Right lung (tissue), 5 donors: Measurements from ENCODE around the gene XRCC3. TPM values are rescaled to one million over a fixed set of nuclear protein-coding genes. Genes with fewer than 3 reads are reported as not detected.
"Not testable (repeated sequence)": the region's sequence is repeated elsewhere in the genome, so short reads cannot be mapped to it uniquely, and the experiment has no call there.

Experiments used
- DNase-seq, 2 donors: peaks; one replicate each; pipeline ENCODE4 v3.0.0-alpha.2; 2013
- polyA plus RNA-seq, 5 donors: library from polyadenylated mRNA; unstranded; fragments of 120-200 nt; gene quantifications; one replicate each; pipeline versions ENCODE4 v1.2.1 to v1.2.3, GENCODE V29; 2013; ENCODE audit warnings: inconsistent platforms in 1 of 5, low replicate concordance in 1 of 5; ENCODE audit not compliant: insufficient read length in 5 of 5, insufficient read depth in 1 of 5

Gene XRCC3
- polyA plus RNA-seq, 5 donors: 16.5 to 26.7 (median 21.3) TPM

DNA sequence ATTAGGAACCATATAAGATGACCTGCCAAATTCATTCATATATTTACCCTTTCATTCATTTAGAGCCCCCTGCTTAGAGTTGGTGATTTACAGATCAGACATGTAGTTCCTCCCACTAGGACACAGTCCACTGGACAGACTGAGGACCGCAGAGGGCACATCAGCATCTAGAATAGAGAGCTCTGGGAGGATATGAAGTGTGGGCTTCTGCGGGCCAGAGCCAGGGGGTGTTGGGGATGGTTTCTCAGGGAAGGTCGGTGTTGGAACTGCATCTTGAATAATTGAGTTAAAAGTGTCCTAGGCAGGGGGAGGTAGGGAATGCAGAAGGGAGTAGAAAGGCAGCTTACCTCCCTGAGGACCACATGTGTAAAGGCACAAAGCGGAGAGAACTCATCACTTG is 43.3 kb downstream of the XRCC3 start:
- DNase-seq: no peak

DNA sequence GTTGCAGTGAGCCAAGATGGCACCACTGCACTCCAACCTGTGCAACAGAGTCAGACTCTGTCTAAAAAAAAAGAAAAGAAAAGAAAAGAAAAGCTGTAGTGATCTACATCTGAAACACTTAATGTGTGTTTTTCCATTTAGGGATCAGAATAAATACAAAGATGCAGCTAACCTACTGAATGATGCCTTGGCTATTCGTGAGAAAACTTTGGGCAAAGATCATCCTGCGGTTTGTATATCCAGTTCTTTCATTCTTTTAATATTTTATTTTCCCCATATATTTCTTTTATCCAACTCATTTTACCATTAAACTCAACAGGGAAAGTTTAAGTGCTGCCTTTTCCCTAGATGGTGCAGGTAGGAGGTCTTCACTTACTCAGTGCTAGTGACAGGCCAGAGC is 45.9 kb downstream of the XRCC3 start:
- no peak for DNase-seq

DNA sequence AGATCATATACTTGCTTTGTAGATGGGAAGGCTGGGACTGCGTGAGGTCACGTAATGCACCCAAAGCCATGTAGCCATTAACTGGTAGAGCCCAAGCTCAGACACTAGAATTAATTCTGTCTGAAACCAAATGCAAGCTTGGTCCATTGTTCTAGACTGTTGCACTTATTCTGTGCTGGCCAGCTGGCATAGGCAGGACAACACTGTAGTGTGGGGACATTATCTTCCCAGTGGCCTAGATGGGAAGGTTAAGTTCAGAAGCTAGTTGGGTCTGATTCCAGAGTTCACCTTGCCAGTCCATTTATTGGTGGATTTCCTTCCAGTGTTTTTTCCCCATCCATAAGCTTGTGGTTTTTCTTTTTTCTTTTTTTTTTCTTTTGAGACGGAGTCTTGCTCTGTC is 47.1 kb downstream of the XRCC3 start:
- DNase-seq: no peak

DNA sequence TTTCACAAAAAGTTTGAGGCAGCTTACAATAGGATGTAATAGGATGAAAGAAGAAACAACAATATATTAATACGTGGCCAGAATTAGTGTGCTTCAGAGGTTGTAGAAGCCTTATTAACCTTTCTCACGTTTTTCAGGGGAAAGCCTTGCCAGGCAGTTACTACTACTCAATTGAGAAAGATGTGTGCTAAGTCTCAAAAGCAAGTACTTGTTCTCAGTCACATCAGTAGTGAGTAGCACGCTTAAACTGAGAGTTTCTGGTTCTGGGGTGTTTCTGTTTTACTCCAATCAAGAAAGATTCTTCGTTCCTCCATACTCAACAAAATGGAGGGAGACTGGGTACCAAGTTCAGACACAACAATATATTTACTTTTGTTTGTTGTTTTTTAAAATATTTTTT is 47.6 kb downstream of the XRCC3 start:
- DNase-seq: no peak

DNA sequence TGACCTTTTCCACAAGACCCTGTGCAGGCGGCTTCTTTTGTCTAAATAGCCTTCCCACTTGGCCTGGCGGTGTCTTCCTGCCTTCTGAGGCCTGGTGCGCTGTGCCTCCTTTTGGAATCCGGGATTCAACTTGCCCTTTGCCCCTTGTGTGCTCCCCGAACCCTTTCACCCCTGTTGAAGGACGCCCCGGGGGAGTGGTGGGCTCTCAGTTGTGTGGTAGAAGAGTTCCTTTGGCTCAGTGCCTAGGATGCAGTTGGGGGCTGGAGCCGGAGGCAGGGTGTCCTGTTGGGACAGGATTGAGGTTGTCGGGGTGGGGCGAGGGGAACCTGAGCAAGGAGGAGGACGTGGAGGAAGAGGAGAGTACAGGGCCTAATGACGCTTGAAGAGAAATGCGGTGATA is 51.7 kb downstream of the XRCC3 start:
- DNase-seq: no peak

DNA sequence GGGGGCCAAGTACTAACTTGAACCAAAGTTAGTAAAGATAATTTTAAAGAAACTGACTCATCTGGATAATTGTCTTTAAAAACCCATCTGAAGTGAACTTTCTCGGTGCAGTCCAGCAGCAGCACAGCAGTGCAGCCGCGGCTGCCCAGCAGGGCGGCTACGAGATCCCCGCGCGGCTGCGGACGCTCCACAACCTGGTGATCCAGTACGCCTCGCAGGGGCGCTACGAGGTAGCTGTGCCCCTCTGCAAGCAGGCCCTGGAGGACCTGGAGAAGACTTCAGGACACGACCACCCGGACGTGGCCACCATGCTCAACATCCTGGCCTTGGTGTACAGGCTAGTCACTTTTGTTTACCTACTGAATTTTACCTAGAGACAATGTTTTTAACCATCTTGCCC is 52.7 kb downstream of the XRCC3 start:
- DNase-seq: no peak

DNA sequence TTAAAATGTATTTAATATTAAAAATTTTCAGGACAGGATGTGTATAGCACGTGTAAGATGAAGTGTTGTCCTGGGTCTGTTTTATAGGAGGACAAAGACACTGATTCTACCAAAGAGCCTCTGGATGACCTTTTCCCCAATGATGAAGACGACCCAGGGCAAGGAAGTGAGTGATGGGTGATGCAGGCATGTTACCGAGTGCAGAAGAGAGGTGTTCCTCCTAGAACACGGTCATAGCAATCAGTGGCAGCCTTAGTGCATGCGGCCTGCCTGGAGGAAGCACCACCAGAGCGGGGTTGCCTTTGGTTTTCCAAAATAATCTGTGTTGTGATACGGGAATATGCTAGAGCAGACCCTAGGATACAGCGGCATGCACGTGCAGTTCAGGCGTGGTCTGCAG is 53.2 kb downstream of the XRCC3 start:
- no peak for DNase-seq

DNA sequence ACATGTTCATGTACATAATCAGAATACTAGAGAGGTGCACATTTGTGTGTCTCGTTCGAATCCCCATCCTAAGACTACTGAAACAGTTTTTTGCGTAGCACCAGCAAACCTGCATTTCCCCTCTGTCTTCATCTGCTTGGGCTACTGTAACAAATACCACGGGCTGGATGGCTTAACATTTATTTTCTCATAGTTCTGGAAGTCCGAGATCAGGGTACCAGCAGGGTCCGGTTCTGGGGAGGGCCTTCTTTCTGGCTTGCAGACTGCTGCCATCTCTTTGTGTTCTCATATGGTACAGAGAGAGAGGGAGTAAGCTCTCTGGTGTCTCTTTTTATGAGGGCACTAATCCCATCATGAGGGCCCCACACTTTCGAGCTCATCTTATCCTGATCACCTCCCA is 55.6 kb downstream of the XRCC3 start:
- DNase-seq: no peak

DNA sequence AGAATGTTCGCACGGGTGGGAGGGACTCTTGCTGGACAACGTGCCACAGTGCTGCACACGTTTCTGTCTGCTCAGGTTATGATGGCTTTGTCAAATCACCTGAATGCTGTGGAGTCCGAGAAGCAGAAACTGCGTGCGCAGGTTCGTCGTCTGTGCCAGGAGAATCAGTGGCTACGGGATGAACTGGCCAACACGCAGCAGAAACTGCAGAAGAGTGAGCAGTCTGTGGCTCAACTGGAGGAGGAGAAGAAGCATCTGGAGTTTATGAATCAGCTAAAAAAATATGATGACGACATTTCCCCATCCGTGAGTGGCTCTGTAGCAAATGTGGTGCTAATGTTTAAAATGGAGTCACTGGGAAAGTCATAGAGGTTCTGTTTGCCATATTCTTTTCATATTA is 57.8 kb downstream of the XRCC3 start:
- no peak for DNase-seq

DNA sequence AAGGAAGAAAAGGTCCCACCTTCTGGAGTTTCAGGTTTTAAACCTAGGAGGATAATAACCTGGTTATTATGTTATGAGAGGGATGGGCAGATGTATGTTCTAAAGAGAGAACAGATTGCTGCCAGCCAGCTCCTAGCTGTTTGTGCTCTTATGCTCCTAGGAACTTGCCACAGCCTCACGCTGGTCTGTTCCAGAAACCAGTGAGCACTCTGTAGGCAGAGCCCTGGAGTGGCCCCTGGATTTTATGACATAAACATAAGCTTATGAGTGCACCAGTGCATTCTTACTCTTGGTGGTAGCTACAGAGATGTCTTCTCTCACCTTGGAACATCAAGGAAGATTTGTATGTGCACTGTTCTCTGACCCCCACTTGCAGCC is 58.5 kb downstream of the XRCC3 start:
- DNase-seq: no peak

DNA sequence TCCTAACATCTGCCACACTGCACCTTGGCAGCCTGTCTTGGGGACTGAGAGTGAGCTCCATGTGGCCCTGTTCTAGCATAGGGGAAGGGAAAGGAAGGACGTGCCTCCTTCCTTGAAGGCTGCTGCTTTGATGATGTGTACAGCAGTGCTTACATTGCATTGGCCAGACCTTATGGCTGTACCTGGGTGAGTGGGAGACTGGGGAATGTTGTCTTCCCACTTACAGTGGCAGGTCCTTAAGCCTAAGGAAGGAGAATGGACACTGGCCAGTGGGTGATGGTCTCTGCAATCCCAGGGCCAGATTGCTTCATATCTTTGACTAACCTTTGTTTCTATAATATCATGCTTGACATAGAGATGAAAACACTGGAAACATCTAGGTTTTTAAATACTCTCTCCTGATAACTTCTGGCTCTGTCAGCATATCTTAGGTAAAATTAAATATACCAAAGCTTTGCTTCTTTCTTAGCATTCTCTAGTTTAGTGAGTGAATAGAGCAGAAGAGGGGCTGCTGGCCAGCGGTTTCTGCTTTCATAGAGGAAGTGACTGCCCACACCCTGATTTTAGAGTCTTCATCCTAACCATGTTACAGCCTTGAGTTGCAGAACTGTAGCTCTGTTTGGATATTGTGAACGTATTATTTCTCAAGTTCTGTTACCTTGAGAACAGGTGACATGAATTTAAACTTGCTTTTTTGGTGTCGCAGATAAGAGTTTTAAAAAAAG is 59.1 kb downstream of the XRCC3 start:
- DNase-seq: no peak

DNA sequence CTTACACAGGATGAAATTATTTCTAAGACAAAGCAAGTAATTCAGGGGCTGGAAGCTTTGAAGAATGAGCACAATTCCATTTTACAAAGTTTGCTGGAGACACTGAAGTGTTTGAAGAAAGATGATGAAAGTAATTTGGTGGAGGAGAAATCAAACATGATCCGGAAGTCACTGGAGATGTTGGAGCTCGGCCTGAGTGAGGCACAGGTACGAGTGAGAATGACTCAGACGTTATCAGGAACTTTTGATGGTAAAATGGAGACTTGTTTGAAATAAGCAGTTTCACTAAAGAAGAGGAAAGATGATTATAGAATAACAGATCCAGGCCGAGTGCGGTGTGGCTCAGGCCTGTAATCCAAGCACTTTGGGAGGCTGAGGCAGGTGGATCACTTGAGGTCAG is 60.6 kb downstream of the XRCC3 start:
- DNase-seq: no peak

DNA sequence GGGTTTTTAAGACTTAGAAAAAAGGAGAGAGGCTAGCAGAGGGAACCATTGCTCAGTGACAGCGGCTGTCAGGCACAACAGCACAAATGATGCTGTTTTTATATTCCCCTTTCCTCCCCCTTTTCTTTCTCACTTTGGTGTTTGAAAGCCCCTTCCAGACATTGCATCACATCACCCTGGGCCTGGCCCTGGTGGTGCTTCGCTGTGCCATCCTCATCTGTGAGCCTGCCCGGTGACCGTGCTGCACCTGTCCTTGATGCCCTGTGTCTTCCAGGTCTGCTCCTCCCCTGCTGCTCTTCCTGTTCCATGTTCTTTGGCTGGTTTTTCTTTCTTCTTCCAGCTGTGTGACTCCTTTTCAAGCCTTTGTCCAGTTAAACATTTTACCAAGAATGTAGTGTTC is 61.4 kb downstream of the XRCC3 start:
- no peak for DNase-seq

DNA sequence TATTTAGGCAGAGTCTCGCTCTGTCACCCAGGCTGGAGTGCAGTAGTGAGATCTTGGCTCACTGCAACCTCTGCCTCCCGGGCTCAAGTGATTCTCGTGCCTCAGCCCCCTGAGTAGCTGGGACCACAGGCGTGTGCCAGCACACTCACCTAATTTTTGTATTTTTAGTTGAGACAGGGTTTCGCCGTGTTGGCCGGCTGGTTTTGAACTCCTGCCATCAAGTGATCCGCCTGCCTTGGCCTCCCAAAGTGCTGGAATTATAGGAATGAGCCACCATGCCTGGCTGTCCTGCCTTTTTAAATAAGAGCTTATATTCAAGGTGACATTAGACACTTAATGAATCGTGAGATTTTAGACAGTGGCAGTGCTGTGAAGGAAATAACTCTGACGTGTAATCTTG is 61.9 kb downstream of the XRCC3 start:
- DNase-seq: not testable (repeated sequence)

DNA sequence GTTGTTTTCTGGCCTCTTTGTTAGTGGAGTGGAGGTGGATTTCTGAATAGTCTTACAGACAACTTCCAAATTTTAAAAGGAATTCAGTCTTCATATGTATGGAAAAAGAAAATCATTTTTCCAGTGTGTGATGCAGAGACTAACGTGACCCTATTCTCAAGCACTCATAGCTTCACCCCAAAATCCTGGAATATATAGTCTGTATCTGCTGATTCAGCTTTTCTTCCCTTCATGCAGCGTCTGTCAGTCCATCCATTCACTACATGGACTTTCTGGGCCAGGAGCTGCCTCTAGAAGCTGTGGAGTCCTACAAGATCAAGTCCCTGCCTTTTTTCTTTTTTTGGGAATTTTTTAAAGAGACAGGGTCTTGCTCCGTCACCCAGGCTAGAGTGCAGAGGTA is 62.4 kb downstream of the XRCC3 start:
- no peak for DNase-seq

DNA sequence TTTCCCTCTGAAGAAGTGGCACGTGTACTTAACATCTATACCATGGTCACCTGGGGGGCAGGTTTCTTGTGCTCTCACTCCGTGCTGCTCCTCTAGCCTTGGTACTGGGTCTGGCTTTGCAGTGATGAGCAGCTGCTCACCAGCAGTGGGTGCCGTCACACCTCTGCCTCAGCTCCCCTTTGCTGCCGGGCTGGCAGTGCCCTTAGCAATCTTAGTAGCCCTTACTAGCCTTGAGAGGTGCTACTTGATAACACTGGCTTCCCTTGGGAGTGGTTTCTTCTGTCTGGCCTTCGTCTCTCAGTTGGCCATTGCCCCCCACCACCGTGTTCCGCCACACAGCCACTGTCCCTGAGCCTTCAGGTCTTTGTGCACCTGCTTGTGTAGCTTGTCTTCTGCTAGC is 63.7 kb downstream of the XRCC3 start:
- DNase-seq: no peak

DNA sequence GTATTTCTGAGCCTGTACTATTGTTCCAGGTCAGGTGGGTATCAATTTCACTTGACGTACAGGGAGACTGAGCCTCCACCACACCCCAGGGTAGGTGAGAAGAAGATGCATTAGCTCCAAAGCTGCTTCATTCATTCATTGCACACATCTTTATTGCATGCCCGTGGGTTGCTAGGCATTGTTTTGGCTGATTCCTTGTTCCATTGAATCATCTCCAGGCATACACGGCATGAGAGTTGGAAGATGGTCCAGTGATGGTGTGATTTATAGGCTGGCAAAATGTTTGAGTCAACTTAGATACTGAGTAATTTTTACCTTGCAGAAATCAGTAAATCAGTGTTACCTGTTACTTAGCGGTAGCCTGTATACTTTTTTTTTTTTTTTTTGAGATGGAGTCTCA is 65.0 kb downstream of the XRCC3 start:
- DNase-seq: no peak

DNA sequence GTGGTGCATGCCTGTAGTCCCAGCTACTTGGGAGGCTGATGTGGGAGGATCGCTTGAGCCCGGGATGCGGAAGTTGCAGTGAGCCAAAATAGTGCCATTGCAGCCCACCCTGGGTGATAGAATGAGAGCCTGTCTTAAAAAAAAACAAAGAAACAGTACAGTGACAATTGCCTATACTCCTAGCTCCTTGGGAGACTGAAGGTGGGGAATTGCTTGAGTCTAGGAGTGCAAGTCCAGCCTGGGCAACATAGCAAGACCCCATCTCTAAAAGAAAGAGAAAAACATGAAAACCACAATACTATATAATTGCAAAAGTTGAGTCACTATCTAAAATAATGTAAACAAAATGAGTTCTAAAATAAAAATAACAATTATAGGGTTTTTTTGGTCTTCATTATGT is 66.2 kb downstream of the XRCC3 start:
- DNase-seq: no peak

Other genes with a start within 250 kb of the XRCC3 start
- 100 to 1,000 TPM; 127 to 392 (median 208) TPM for gene CKB, start 192.6 kb downstream of the XRCC3 start, polyA plus RNA-seq
- 10 to 100 TPM in 1 of 5 donors, 1 to 10 TPM in 4; 5.2 to 11.3 (median 7.3) TPM for gene TRMT61A, start 186.3 kb downstream of the XRCC3 start, polyA plus RNA-seq
- 10 to 100 TPM; 21.1 to 26.8 (median 25.3) TPM for gene BAG5, start 152.8 kb downstream of the XRCC3 start, polyA plus RNA-seq
- gene COA8, start 152.5 kb downstream of the XRCC3 start, polyA plus RNA-seq: 10 to 100 TPM; 29.3 to 46.6 (median 40.9) TPM
- gene KLC1, start 86.2 kb downstream of the XRCC3 start, polyA plus RNA-seq: 100 to 1,000 TPM; 111 to 152 (median 142) TPM
- 10 to 100 TPM; 54.1 to 69.0 (median 65.9) TPM for gene ZFYVE21, start 359 bp upstream of the XRCC3 start, polyA plus RNA-seq
- 10 to 100 TPM; 50.3 to 72.7 (median 61.6) TPM for gene PPP1R13B, start 132.1 kb upstream of the XRCC3 start, polyA plus RNA-seq
- 1 to 10 TPM in 4 of 5 donors, under 1 TPM in 1; 0.24 to 2.3 (median 1.6) TPM for gene TDRD9, start 213.0 kb upstream of the XRCC3 start, polyA plus RNA-seq
- gene RD3L, start 227.1 kb upstream of the XRCC3 start, polyA plus RNA-seq: under 1 TPM in 3 of 5 donors, not detected in 2; 0.12 to 0.25 (median 0.21) TPM